ENCODE results near the gene ALDH4A1. TPM values are rescaled to one million over a fixed set of nuclear protein-coding genes. Genes with fewer than 3 reads are reported as not detected.

Gene ALDH4A1
- total RNA-seq, 1 donor from 2014 or later = 54.8 TPM

DNA sequence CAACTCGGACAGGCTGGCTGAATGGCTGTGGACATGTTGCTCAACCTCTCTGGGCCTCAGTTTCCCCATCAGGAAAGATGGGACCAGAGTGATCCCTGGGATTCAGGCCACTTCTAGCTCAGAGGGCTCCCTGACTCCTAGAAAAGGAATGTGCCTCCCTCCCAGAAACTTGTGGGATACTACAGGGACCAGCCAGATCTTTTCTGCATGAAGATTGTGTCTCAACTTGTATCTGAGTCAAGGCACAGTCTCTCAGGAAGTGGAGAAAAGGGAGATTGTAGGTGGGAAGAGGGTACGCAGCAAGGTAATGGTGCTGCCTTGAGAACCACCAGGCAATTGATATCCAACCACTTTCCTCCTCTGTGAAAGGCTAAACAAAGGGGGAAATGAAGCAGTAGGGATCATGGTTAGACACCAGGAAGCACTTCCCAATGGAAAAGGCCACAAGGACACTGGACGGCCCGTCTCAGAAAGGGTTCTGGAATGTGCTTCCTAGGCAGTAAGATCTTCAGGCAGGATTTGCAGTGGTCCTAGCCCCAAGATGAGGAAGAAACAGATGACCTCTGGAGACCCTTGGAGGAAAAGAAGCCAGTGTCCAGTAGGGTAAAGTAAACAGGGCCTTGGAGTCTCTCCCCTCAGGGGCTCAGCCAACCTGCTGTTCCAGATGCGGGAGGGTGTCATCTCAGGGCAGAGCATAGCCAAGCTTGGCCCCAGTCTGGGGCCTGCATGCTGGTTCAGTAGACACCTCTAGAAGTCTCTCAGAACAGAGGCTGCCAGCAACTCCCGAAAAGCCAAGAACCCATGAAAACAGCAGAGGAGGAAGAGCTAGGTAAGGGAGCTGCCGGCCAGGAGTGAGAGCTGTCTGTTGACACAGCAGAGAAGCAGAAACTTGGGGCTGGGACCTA, 37.3 kb upstream of the ALDH4A1 start:
- DNase-seq (ENCODE audit: low spot score) = no peak

DNA sequence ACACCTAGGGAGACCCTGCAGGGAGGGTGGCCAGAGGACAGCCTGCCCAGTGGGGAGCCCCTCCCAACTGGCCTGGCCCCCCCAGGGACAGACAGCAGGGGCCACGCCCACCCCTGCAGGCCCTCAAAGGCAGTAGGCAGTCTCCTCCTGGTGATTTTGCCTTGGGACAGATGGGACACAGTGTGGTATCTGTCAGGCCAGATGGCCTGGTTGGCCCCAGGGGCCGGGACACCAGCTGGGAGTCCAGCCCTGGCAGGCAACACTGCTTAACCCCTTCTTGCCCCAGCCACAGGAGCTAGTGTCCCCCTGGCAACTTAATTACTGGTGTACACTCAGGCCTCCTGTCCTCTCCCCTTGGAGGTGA, 36.3 kb upstream of the ALDH4A1 start:
- DNase-seq (ENCODE audit: low spot score) = no peak

- no peak for DNase-seq (ENCODE audit: low spot score)
Measured at GRCh38 chr1:18938008-18938706, 35.8 kb upstream of the ALDH4A1 start.

DNA sequence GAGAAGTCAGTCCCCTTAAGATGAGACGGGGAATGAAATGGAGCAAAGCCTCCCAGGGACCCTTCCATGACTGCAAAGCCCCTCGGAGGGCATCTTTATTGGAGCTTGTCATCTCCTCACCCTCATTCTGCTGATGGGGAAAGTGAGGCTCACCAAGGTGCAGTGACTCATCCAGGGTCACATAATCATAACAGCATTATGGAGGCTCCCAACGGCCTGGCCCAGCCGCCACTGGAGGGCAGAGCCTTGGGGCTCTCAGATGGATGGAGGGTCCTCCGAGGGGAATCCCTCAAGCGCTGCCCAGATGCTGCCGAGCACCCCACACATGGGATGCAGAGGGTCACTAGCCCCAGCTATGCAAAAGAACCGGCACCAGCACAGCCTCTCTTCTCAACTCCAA, 35.2 kb upstream of the ALDH4A1 start:
- DNase-seq (ENCODE audit: low spot score) = no peak

DNA sequence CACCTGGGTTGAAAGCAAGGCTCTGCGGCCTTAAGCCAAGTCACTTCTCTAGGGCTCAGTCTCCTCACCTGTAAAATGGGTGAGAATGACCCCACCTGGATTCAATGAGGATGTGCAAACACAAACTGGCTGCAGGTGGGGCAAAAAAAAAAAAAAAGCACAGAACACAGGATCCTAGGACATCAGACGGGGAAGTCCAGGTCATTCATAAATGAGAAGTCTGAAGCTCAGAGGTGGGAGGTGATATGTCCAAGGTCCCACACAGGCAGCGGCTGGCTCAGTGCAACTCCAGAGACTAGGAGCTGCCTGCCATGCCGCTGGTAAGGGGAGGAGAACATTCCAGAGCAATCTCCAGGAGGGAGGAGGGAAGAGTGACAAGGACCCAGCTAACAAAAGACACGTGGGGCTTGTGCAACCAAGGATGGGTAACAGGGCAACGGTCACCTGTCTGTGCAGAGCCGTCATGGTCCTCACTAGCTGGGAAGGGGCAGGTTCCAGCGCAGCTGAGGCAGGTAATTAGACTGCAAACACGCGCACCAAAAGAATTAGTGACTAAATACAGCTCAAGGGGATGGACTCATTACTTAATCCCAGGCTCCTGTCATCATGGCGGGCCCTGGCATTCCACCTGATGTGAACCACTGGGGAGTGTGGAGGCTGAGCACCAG, 34.6 kb upstream of the ALDH4A1 start:
- DNase-seq (ENCODE audit: low spot score) = no peak

DNA sequence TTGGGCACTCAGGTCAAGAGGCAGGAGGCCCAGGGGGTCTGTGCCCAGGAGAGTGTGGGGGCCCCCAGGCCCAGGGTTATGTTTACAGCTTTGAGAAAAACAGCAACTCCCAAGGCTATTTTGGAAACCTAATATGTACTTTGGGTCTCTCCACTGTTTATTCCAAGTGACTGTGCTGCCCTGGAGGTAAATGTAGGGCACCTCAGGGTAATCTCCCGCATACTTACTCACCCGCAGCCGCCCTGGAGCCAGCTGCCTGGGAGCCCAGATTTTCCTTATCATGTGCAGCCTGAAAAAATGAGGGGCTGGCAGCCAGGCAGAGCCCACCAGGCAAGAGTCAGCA, 34.1 kb upstream of the ALDH4A1 start:
- DNase-seq (ENCODE audit: low spot score) = no peak

DNA sequence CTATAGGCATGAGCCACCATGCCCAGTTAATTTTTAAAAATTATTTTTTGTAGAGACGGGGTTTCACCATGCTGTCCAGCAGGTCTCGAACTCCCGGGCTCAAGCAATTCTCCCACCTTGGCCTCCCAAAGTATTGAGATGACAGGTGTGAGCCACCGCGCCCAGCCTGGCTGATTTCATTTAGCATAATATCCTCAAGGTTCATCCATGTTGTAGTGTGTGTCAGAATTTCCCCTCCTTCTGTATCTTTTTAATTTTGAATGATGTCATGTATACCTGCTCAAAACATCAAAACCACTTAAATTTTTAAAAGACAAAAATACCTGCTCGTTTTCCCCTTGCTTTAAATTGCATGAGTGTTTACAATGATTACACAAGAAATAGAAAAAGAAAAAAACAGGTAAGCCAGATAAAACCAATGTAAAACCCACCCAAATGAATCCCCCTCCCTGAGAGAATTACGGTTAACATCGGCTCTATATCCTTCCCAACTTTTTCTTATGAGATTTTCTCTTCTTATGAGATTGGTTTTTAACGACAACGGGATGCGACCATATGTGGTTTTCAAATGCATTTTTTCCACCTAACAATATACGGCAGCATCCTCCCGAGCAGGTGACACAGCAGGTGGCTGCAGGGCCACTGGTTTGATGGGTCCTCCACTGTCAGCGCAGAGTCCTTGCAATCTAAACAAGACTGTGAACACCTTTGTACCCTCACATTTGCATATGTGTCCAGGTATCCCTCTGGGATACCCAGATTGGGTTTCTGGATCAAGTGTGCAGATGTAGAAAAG, 32.0 kb upstream of the ALDH4A1 start:
- DNase-seq (ENCODE audit: low spot score) = no peak

DNA sequence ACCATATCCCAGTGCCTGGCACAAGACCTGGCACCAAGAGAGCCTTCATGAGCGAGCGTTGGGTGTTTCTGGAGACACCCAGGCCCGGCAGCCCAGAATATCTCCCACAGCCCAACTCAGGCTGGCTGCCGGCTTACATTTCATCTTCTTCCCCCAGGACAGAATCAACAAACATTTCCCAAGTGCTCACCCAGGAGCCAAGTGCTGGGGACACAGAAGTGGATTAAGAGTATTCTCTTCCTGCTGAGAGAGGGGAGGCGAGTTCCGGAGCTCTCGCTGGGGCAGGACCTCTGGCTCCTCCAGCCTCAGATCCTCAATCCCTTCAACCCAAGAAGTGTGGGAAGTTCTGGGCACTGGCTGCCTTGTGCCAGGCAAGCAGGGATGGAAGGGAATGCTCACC, 30.5 kb upstream of the ALDH4A1 start:
- DNase-seq (ENCODE audit: low spot score) = no peak

GRCh38 chr1:18932387-18932786, 30.0 kb upstream of the ALDH4A1 start:
- DNase-seq (ENCODE audit: low spot score) = no peak

GRCh38 chr1:18931730-18932129, 29.4 kb upstream of the ALDH4A1 start:
- no peak for DNase-seq (ENCODE audit: low spot score)

DNA sequence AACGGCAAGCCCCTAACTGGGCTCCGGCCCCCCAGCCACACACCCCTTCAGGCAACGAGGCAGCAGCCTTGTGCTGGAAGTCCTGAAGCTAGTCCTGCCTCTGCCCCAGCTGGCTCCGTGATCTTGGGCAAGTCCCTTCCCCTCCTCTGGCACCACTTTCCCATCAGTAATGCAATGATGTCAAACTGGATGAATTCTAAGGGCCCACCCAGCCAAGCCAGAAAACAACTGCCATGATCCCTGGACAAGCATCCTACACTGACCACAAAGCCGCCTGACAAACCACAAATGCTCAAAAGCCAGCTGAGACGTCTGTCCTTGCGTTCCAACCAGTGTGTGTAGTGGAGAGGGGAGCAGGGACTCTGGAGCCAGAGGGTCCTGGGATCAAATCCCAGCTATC, 27.3 kb upstream of the ALDH4A1 start:
- no peak for DNase-seq (ENCODE audit: low spot score)

GRCh38 chr1:18928985-18929384, 26.6 kb upstream of the ALDH4A1 start:
- no peak for DNase-seq (ENCODE audit: low spot score)

GRCh38 chr1:18928406-18928805, 26.1 kb upstream of the ALDH4A1 start:
- DNase-seq (ENCODE audit: low spot score) = no peak

DNA sequence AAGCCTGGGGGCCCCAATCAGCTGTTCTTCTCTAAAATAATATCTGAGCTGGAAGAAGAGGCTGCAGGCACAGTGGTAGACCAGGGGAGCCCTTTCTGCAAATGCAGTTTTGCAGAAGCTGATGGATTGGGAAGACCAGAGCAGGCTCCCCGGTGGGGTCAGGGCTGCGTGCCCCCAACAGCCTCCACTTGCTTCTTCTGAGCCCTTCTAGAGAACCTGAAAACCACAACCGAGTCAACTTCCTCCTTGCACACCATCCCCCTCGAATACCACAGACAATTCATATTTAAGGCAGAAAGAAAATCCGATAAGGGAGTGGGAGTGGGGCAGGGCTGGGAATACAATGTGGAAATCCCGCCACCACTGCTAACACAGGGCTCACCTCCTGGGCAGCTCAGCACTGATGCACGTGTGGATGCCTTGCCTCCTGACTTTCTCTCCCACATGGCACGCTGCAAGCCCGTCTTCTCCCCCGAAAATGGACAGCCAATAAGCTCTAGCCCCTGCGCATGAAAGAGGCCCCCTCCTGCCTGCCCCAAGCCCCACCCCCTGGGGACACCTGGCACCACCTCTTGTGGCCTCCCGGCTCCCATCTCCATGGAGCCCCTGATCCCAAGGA, 25.4 kb upstream of the ALDH4A1 start:
- no peak for DNase-seq (ENCODE audit: low spot score)

DNA sequence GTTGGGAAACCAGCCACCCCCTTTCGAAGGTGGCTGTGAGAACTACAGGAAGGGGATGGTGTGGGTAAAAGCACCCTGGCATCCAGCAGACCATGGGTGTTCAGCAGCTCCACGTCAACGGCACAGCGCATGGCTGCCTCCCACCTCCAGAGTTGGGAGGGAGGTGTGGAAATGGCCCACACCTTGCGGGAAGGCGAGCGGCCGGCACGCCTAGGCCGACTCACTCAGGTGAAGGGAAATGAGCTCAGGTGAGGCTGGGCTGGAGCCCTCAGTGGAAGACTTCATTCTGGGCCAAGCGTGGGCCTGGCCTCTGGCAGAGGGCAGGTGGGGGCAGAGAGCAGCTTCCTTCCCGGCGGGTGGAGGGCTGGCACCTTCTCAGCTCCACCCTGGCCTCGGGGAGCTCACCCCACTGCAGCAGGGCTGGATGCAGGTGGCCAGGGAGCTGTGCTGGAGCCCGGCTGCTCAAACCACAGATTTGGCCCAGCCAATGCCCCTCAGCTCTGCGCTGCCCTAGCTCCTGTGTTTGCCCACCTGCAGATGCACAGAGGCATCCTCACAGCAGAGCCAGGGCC, 24.8 kb upstream of the ALDH4A1 start:
- DNase-seq (ENCODE audit: low spot score) = no peak

GRCh38 chr1:18926315-18927081, 24.1 kb upstream of the ALDH4A1 start:
- DNase-seq (ENCODE audit: low spot score) = no peak

GRCh38 chr1:18925279-18925678, 22.9 kb upstream of the ALDH4A1 start:
- no peak for DNase-seq (ENCODE audit: low spot score)

DNA sequence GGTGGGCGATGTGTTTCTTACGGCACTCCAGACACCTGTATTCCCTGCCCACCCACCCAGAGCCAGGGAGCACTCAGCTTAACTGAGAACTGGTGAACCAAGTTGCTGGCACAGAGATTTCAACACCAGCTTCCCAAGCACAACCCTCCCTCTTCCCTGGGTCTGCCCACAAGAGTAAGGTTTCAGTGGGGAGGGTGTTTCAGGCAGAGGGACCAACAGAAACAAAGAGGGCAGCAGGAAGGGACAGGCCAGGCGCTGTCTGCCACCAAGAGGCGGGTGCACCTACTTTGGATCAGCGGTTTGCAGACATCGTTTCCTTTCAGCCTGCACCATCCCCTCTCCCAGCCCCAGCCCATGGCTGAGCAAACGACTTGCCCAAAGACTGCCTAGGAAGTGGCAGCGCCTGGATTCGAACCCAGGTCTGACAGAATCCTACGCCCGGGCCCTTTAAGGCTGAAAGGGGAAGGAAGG, 21.9 kb upstream of the ALDH4A1 start:
- no peak for DNase-seq (ENCODE audit: low spot score)

GRCh38 chr1:18923756-18924211, 21.4 kb upstream of the ALDH4A1 start:
- DNase-seq (ENCODE audit: low spot score) = no peak

Data from mesenteric fat pad (tissue), 1 donor.